ENCODE results near the gene NLRP5.
"Not testable (repeated sequence)": the region's sequence is repeated elsewhere in the genome, so short reads cannot be mapped to it uniquely, and the experiment has no call there.

Gene NLRP5

GRCh38 chr19:55986487-55986886 is at the start of gene NLRP5:
Gene NLRP5, plus strand, starts transcription at chr19:55986775.
- H3K36me3 ChIP-seq = no peaks in the 10 kb centered on the region
- H3K9ac ChIP-seq = no peak within 1 kb of the TSS
- no peaks in the 10 kb centered on the region for H3K27me3 ChIP-seq
- TF ChIP-seq Cebpa-rat (IDR thresholded peaks at IDR 0.05) = no peak
- no peaks in the 10 kb centered on the region for H3K4me1 ChIP-seq
- H3K4me2 ChIP-seq = no peak within 1 kb of the TSS
- no peak within 1 kb of the TSS for H3K4me3 ChIP-seq
- H3K27ac ChIP-seq = no peak within 1 kb of the TSS
- no peaks in the 10 kb centered on the region for H4K20me1 ChIP-seq
- H3K9me3 ChIP-seq = no peaks in the 10 kb centered on the region

GRCh38 chr19:55939206-55939605 is 47.4 kb upstream of the NLRP5 start:
- Histone ChIP-seq H3K36me3 (no peaks in the 10 kb centered on the region), H3K27me3 (no peaks in the 10 kb centered on the region), H3K4me1 (peaks cover 8% of the 10 kb centered on the region; the same call in 1 of the 2 replicates), H3K9me3 (no peaks in the 10 kb centered on the region), H3K27ac (no peak overlapping the region), H3K4me2 (no peak overlapping the region), H4K20me1 (no peaks in the 10 kb centered on the region), H3K9ac (no peak overlapping the region), H3K4me3 (no peak overlapping the region)
- no peak for TF ChIP-seq Cebpa-rat (IDR thresholded peaks at IDR 0.05)

- no peak overlapping the region for H3K4me3 ChIP-seq
- TF ChIP-seq Cebpa-rat (IDR thresholded peaks at IDR 0.05) = no peak
- no peaks in the 10 kb centered on the region for H3K9me3 ChIP-seq
- H3K36me3 ChIP-seq = no peaks in the 10 kb centered on the region
- H3K4me2 ChIP-seq = no peak overlapping the region
- H3K27me3 ChIP-seq = no peaks in the 10 kb centered on the region
- H3K4me1 ChIP-seq = peaks cover 10% of the 10 kb centered on the region; the same call in 1 of the 2 replicates
- H3K9ac ChIP-seq = no peak overlapping the region
- H4K20me1 ChIP-seq = no peaks in the 10 kb centered on the region
- no peak overlapping the region for H3K27ac ChIP-seq
Observed at GRCh38 chr19:55940306-55940705, 46.3 kb upstream of the NLRP5 start.

GRCh38 chr19:55947532-55947931 is 39.0 kb upstream of the NLRP5 start, which contains the start of gene NLRP8:
Gene NLRP8, plus strand, starts transcription at chr19:55947832.
- H3K36me3 ChIP-seq = no peaks in the 10 kb centered on the region
- no peak for TF ChIP-seq Cebpa-rat (IDR thresholded peaks at IDR 0.05)
- no peak within 1 kb of the TSS for H3K4me2 ChIP-seq
- no peaks in the 10 kb centered on the region for H4K20me1 ChIP-seq
- no peak within 1 kb of the TSS for H3K4me3 ChIP-seq
- H3K4me1 ChIP-seq = peaks cover 10% of the 10 kb centered on the region; the same call in 1 of the 2 replicates
- no peak within 1 kb of the TSS for H3K27ac ChIP-seq
- H3K9ac ChIP-seq = no peak within 1 kb of the TSS
- no peaks in the 10 kb centered on the region for H3K27me3 ChIP-seq
- H3K9me3 ChIP-seq = 0 out of 2 replicates have a peak, but pooled peaks cover 7% of the 10 kb centered on the region

GRCh38 chr19:55950566-55950965 is 36.0 kb upstream of the NLRP5 start:
- not testable (repeated sequence) for H3K9me3 ChIP-seq

GRCh38 chr19:55956431-55956830 is 30.1 kb upstream of the NLRP5 start:
- Histone ChIP-seq H4K20me1 (no peaks in the 10 kb centered on the region), H3K27me3 (no peaks in the 10 kb centered on the region), H3K9me3 (no peaks in the 10 kb centered on the region), H3K27ac (no peak overlapping the region), H3K36me3 (no peaks in the 10 kb centered on the region), H3K9ac (no peak overlapping the region), H3K4me2 (no peak overlapping the region), H3K4me3 (no peak overlapping the region), H3K4me1 (no peaks in the 10 kb centered on the region)
- TF ChIP-seq Cebpa-rat (IDR thresholded peaks at IDR 0.05) = no peak

More at GRCh38 chr19:55950566-55950965, 36.0 kb upstream of the NLRP5 start:
- H3K4me1 ChIP-seq, H3K36me3 ChIP-seq, H3K27me3 ChIP-seq, H4K20me1 ChIP-seq, H3K9ac ChIP-seq, H3K27ac ChIP-seq, H3K4me2 ChIP-seq, H3K4me3 ChIP-seq: not testable (repeated sequence)

- TF ChIP-seq Cebpa-rat (IDR thresholded peaks at IDR 0.05) = no peak
- Histone ChIP-seq H3K4me2 (no peak overlapping the region), H3K27ac (no peak overlapping the region), H4K20me1 (no peaks in the 10 kb centered on the region), H3K4me1 (no peaks in the 10 kb centered on the region), H3K27me3 (no peaks in the 10 kb centered on the region), H3K9me3 (no peaks in the 10 kb centered on the region), H3K36me3 (no peaks in the 10 kb centered on the region), H3K4me3 (no peak overlapping the region), H3K9ac (no peak overlapping the region)
Observed at GRCh38 chr19:55958356-55958755, 28.2 kb upstream of the NLRP5 start.

GRCh38 chr19:55959996-55960675 is 26.4 kb upstream of the NLRP5 start:
- Histone ChIP-seq H3K9ac (no peak overlapping the region), H3K9me3 (no peaks in the 10 kb centered on the region), H3K4me1 (no peaks in the 10 kb centered on the region), H3K36me3 (no peaks in the 10 kb centered on the region), H3K27ac (no peak overlapping the region), H4K20me1 (no peaks in the 10 kb centered on the region), H3K27me3 (no peaks in the 10 kb centered on the region), H3K4me2 (no peak overlapping the region), H3K4me3 (no peak overlapping the region)
- TF ChIP-seq Cebpa-rat (IDR thresholded peaks at IDR 0.05) = no peak

GRCh38 chr19:55962186-55962585 is 24.4 kb upstream of the NLRP5 start:
- no peak overlapping the region for H3K27ac ChIP-seq

GRCh38 chr19:55973982-55974381 is 12.6 kb upstream of the NLRP5 start:
- Histone ChIP-seq H3K4me3 (no peak overlapping the region), H3K27me3 (no peaks in the 10 kb centered on the region), H3K9me3 (peaks cover 18% of the 10 kb centered on the region), H3K36me3 (no peaks in the 10 kb centered on the region), H3K4me2 (no peak overlapping the region), H3K9ac (no peak overlapping the region), H3K27ac (no peak overlapping the region), H3K4me1 (no peaks in the 10 kb centered on the region), H4K20me1 (no peaks in the 10 kb centered on the region)
- TF ChIP-seq Cebpa-rat (IDR thresholded peaks at IDR 0.05) = no peak

More at GRCh38 chr19:55962186-55962585, 24.4 kb upstream of the NLRP5 start:
- TF ChIP-seq Cebpa-rat (IDR thresholded peaks at IDR 0.05) = no peak
- H4K20me1 ChIP-seq = no peaks in the 10 kb centered on the region
- no peak overlapping the region for H3K4me3 ChIP-seq
- H3K27me3 ChIP-seq = no peaks in the 10 kb centered on the region
- H3K4me1 ChIP-seq = no peaks in the 10 kb centered on the region
- no peak overlapping the region for H3K4me2 ChIP-seq
- H3K9ac ChIP-seq = no peak overlapping the region
- no peaks in the 10 kb centered on the region for H3K36me3 ChIP-seq
- H3K9me3 ChIP-seq = no peaks in the 10 kb centered on the region
